Measurements from ENCODE around the gene PTGER2.

PTGER2 gene

GRCh38 chr14:52354242-52354641 is 40.1 kb downstream of the PTGER2 start:
- no peak for TF ChIP-seq CTCF (conservative IDR thresholded peaks at IDR 0.05; ENCODE audit: low read depth, low read length)
- no peak overlapping the region for H3K4me3 ChIP-seq (ENCODE audit: low read depth, low read length)
- no peak for DNase-seq (ENCODE audit: low read depth)

- DNase-seq (ENCODE audit: low read depth) = peak; percentile 96
- no peak overlapping the region for H3K4me3 ChIP-seq (ENCODE audit: low read depth, low read length)
- no peak for TF ChIP-seq CTCF (conservative IDR thresholded peaks at IDR 0.05; ENCODE audit: low read depth, low read length)
These were observed 40.9 kb downstream of the PTGER2 start for GRCh38 chr14:52355016-52355431.

DNA sequence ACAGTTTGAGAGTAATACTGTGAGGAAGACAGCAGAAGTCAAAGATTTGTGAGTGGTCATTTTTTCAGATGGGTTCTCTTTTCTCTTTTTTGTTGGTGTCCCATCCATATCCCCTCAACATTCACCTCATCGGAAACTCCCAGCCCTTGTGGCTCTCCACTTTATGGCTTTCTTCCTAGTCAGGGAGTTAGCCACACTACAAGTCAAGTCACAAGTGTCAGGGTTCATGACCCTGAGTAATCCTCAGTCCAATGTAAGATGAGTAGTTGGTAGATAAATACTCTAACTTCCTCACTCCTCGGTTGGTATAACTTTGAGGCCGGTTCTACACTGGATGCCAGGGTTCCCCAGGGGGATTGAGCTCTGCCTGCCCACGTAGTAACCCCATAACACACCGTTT is 41.4 kb downstream of the PTGER2 start:
- no peak for DNase-seq (ENCODE audit: low read depth)
- TF ChIP-seq CTCF (conservative IDR thresholded peaks at IDR 0.05; ENCODE audit: low read depth, low read length) = no peak

DNA sequence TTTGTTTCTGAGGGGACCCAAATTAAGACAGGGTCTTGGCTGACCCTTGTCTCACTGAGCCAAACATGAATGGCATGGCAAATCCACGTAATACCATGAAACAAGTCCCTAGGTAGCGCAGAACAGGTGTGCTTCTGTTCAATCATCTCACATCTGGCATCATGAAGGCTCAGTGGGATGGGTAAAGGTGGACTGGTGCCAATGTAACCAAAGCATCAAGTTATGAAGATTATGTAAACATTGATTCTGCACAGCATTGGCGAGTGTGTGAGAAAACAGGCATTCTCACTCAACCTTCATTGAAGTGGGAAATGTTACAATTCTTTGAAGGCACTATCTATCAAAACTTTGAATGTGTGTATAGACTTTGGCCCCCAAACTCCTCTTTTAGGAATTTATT is 41.9 kb downstream of the PTGER2 start:
- no peak for TF ChIP-seq CTCF (conservative IDR thresholded peaks at IDR 0.05; ENCODE audit: low read depth, low read length)
- no peak overlapping the region for H3K4me3 ChIP-seq (ENCODE audit: low read depth, low read length)
- peak; percentile 69 for DNase-seq (ENCODE audit: low read depth)

More for the DNA sequence above, 41.4 kb downstream of the PTGER2 start:
- H3K4me3 ChIP-seq (ENCODE audit: low read depth, low read length) = no peak overlapping the region

DNA sequence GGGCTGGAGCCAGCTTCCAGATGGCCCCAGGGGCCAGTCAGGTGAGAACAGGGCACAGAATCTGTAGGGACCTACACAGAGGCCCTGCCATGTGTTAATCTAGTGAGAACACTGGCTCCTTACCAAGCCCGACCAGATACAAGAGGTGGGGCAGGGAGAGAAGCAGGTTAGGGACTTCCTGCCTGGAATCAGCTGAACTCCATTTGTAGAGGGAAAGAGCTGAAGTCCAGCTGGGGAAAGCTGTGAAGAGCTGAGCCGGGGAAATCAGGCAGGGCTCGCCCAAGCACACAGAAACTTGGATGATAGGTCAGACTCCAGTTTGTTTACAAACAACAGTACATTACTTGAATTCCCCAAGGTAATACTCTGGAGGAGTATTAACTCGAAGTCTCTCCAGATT is 46.7 kb downstream of the PTGER2 start:
- TF ChIP-seq CTCF (conservative IDR thresholded peaks at IDR 0.05; ENCODE audit: low read depth, low read length) = no peak
- DNase-seq (ENCODE audit: low read depth) = no peak
- no peak overlapping the region for H3K4me3 ChIP-seq (ENCODE audit: low read depth, low read length)

GRCh38 chr14:52363041-52363704 is 49.1 kb downstream of the PTGER2 start:
- no peak overlapping the region for H3K4me3 ChIP-seq (ENCODE audit: low read depth, low read length)
- no peak for DNase-seq (ENCODE audit: low read depth)
- TF ChIP-seq CTCF (conservative IDR thresholded peaks at IDR 0.05; ENCODE audit: low read depth, low read length) = no peak

DNA sequence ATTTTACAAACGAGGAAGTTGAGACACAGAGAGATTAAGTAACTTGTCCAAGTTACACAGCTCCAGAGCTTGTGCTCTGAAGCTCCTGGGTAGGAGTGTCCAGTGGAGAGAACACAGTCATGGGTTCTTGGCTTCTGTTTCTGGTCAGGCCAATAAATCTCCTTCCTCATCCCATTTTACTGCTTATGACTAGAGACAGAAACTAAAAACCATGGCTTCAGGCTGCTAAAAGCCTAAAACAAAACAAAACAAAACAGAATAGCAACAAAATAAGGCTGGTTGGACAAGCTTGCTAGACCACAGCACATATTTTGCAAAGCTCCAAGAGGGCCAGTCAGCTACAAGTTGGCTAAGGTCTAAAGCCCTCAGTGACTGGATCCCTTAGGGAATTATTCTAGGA is 49.8 kb downstream of the PTGER2 start:
- no peak for TF ChIP-seq CTCF (conservative IDR thresholded peaks at IDR 0.05; ENCODE audit: low read depth, low read length)
- no peak overlapping the region for H3K4me3 ChIP-seq (ENCODE audit: low read depth, low read length)
- DNase-seq (ENCODE audit: low read depth) = no peak

All from choroid plexus epithelial cell (primary cell).